GM12872 (cell line): ENCODE measurements around the gene PPCS.

ENCODE experiments used
- TF ChIP-seq, protein P1 (sequence below): IDR thresholded peaks from 3 replicates; pipeline ENCODE4 v1.5.1; 2011; ENCODE audit warnings: low read depth, mild to moderate bottlenecking, low read length, moderate library complexity; ENCODE audit not compliant: insufficient read depth

PPCS gene

DNA sequence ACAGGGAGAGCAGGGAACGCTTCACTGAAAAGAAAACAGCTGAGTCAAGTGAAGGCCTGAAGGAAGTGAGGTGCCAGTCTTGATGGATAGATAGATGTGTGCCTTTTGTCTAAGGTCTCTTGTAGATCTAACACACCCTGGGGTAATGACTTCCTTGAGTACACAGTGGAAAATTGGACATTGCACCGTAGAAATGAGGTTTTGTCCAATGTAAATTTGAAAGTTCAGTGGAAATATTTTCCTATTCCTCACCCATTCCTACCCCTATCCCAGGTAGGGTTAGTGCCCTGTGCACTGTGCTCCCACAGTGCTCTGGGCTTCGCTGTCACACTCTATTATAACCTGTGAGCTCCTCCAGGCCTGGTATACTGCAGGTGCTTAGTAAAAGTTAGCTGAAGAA is 24.8 kb upstream of the PPCS start:
- TF ChIP-seq, protein P1, sequence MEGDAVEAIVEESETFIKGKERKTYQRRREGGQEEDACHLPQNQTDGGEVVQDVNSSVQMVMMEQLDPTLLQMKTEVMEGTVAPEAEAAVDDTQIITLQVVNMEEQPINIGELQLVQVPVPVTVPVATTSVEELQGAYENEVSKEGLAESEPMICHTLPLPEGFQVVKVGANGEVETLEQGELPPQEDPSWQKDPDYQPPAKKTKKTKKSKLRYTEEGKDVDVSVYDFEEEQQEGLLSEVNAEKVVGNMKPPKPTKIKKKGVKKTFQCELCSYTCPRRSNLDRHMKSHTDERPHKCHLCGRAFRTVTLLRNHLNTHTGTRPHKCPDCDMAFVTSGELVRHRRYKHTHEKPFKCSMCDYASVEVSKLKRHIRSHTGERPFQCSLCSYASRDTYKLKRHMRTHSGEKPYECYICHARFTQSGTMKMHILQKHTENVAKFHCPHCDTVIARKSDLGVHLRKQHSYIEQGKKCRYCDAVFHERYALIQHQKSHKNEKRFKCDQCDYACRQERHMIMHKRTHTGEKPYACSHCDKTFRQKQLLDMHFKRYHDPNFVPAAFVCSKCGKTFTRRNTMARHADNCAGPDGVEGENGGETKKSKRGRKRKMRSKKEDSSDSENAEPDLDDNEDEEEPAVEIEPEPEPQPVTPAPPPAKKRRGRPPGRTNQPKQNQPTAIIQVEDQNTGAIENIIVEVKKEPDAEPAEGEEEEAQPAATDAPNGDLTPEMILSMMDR, result no peak

DNA sequence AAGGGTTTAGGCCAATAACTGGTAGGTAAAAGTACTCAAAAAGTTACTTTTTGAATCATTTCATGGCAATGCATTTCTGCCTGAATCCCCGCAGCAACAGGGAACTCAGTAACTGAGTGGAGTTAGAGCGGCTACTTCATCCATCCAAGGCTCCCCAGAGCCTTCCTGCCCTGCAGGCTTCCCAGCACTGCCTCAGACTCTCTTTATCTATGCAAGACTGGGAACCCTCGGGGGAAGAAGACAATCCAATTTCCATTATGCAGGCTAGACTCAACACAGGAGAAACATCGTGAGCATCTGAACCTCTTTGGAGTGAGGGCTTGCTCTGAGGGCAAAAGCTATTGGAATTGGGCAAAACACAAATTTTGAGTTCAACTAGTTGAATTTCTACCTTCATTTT is 23.6 kb upstream of the PPCS start:
- TF ChIP-seq, protein P1, result no peak

DNA sequence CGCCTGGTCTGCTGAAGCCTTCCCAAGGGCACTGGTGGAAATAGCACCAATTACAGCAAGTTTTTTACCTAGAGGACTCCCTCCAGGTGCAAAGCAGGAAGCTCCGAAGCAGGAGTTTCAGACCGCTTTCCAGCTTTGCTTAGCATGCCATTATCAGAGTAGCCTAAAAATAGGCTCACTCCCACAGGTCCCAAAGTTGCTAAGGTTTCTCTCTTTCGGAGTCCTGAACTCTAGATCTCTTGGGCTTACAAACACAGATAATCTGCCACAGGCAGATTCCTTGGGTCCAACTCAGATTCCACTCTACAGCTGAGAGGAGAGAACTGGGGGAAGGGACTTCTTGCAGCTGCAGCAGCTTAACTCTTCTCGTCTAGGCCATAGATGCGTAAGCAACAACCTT is 23.0 kb upstream of the PPCS start:
- TF ChIP-seq, protein P1, result no peak

DNA sequence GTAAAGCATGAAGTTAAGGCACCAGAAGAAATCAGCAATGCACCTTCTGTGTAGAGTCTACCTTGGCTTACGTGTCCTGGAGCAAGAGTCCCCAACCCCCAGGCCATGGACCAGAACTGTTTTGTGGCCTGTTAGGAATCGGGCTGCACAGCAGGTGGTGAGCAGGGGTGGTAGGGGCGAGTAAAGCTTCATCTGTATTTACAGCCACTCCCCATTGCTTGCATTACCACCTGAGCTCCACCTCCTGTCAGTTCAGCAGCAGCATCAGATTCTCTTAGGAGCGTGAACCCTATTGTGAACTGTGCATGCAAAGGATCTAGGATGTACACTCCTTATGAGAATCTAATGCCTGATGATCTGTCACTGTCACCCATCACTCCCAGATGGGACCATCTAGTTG is 22.0 kb upstream of the PPCS start:
- TF ChIP-seq, protein P1, result no peak

DNA sequence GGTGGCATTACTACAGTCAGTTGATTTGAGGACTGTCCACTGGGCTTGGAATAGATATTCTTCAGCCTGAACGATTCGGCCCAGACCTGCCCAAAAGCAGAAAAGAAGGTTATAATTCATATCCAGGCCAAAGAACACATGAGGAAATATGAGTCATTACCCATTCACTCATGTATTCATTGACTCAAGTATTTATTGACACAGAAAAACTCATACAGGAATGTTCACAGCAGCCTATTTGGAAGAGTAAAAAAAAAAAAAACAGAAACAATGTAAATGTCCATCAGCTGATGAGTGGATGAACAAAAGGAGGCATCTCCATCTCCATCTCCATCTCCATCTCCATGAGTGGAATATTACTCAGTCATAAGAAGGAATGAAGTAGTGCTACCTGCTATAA is 16.4 kb upstream of the PPCS start:
- TF ChIP-seq, protein P1, result no peak

DNA sequence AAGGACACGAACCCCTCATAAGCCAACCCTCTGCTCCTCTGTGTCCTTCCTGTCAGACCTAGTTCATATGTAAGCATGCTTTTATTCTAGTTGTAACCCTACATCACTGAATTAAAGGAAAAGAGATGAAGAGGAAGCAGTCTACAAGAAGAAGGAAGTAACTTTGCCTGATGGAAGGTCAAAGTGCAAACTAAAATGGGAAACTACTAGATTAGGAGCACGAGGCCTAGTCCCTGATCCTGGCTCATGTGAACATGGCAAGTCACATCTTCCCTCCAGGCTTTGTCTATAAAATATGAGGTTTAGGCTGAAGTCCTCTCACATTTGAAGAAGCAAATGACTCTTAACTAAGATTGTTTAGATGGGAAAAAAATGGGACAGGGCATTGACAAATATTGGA is 13.7 kb upstream of the PPCS start:
- TF ChIP-seq, protein P1, result no peak

DNA sequence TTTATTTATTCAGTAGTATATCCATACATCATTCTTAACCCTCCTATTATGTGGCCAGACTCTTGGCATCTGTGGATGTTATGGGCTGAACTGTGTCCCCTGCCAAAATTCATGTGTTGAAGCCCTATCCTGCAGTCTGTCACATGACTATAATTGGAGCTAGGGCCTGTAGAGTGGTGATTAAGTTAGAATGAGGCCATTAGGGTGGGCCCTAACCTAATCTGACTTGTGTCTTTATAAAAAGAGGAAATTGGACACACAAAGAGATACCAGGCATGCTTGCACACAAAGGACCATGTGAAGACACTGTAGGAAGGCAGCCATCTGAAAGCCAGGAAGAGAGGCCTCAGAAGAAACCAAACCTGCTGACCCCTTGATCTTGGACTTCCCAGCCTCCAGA is 7.1 kb upstream of the PPCS start:
- TF ChIP-seq, protein P1, result no peak

DNA sequence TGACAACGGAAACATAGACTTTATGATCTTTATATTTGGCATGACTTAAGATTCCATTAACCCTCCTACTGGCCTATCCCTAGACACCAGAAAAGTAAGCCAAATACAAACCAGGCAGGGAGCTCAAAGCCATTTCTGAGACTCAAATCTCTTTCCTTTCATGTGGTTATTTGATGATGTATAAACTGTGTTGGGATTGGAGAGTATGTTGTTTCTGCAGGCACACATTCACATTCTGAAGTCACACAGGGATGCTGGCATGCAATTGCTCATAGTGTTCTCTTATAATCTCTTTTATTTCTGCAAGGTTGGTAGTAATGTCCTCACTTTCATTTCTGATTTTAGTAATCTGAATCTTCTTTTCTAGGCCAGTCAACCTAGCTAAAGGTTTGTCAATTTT is 6.3 kb upstream of the PPCS start:
- TF ChIP-seq, protein P1, result no peak
